ENCODE results near the gene SAXO1. TPM values are rescaled to one million over a fixed set of nuclear protein-coding genes. Genes with fewer than 3 reads are reported as not detected.

The SAXO1 gene
- total RNA-seq, 1 experiment from 2014 or later, result not detected

- ATAC-seq (no peak), DNase-seq (no peak)
- no peak overlapping the region for H3K9ac ChIP-seq (ENCODE audit: low read length)
- no peaks in the 10 kb centered on the region for H3K79me2 ChIP-seq (ENCODE audit: low read length)
- intact Hi-C loops (cut with micrococcal nuclease), result no loop called here
- H3K9me3 ChIP-seq (ENCODE audit: low read length), result no peaks in the 10 kb centered on the region
- H4K20me1 ChIP-seq (ENCODE audit: low read length), result no peaks in the 10 kb centered on the region
- no peak overlapping the region for H3K27ac ChIP-seq (ENCODE audit: low read length)
- H3K4me1 ChIP-seq (ENCODE audit: insufficient read depth, low read length), result no peaks in the 10 kb centered on the region
- no peaks in the 10 kb centered on the region for H3K27me3 ChIP-seq (ENCODE audit: low read length)
- no TSS peak for BruUV-seq (replicated peaks)
- H3F3A ChIP-seq (ENCODE audit: low read length, unreplicated experiment), result no peaks in the 10 kb centered on the region
- TF ChIP-seq EZH2phosphoT487 (IDR thresholded peaks at IDR 0.05; ENCODE audit: borderline replicate concordance, low read length) (no peak), CTCF (conservative IDR thresholded peaks at IDR 0.05; ENCODE audit: low read depth, low read length) (no peak)
- no peak overlapping the region for H3K4me2 ChIP-seq (ENCODE audit: low read length)
- no peaks in the 10 kb centered on the region for H3K9me2 ChIP-seq (replicated peaks; ENCODE audit: low read length)
- no peak overlapping the region for H2AFZ ChIP-seq (ENCODE audit: low read length)
- ChIA-PET POLR2A (ENCODE audit: unreplicated experiment) (no interaction called here), CTCF (no interaction called here)
- H3K4me3 ChIP-seq (ENCODE audit: low read length), result no peak overlapping the region
- H3K36me3 ChIP-seq (ENCODE audit: low read depth, low read length), result no peaks in the 10 kb centered on the region
Observed at GRCh38 chr9:18947892-18948339, 85.1 kb downstream of the SAXO1 start.

DNA sequence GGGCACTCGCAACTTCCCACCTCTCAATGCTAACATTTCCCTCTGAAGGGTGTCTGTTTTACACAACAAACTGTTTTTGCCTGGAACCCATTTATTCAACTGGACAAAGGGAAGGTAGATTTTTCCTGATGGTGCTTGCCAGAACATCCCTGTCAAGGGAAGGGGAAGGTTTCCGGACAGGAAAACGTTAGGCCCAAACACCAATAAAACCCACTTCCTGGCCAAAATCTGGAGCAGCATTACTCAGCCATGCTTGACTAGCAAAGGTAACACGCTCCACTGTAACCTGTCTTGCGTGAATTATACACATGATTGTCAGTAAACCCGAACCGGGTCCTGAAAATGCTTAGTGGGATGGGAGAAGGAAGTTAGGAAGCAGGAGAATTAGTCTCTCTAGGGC, 90.2 kb downstream of the SAXO1 start:
- POLR2A ChIA-PET (ENCODE audit: unreplicated experiment), result no interaction called here
- Histone ChIP-seq H4K20me1 (ENCODE audit: low read length) (no peaks in the 10 kb centered on the region), H3K9me2 (replicated peaks; ENCODE audit: low read length) (no peaks in the 10 kb centered on the region), H3K4me2 (ENCODE audit: low read length) (no peak overlapping the region), H3K27ac (ENCODE audit: low read length) (no peak overlapping the region), H3K79me2 (ENCODE audit: low read length) (no peaks in the 10 kb centered on the region), H3K9me3 (ENCODE audit: low read length) (no peaks in the 10 kb centered on the region), H3K4me1 (ENCODE audit: insufficient read depth, low read length) (no peaks in the 10 kb centered on the region), H2AFZ (ENCODE audit: low read length) (no peak overlapping the region), H3K9ac (ENCODE audit: low read length) (no peak overlapping the region), H3K36me3 (ENCODE audit: low read depth, low read length) (no peaks in the 10 kb centered on the region), H3F3A (ENCODE audit: low read length, unreplicated experiment) (no peaks in the 10 kb centered on the region), H3K4me3 (ENCODE audit: low read length) (no peak overlapping the region), H3K27me3 (ENCODE audit: low read length) (no peaks in the 10 kb centered on the region)
- no TSS peak for BruUV-seq (replicated peaks)
- ATAC-seq (no peak), DNase-seq (no peak)
- TF ChIP-seq CTCF (conservative IDR thresholded peaks at IDR 0.05; ENCODE audit: low read depth, low read length) (no peak), EZH2phosphoT487 (IDR thresholded peaks at IDR 0.05; ENCODE audit: borderline replicate concordance, low read length) (no peak), EZH2 (IDR thresholded peaks at IDR 0.05; ENCODE audit: low read length, unreplicated experiment) (no peak)
- CTCF ChIA-PET, result no interaction called here
- intact Hi-C loops (cut with micrococcal nuclease), result no loop called here

DNA sequence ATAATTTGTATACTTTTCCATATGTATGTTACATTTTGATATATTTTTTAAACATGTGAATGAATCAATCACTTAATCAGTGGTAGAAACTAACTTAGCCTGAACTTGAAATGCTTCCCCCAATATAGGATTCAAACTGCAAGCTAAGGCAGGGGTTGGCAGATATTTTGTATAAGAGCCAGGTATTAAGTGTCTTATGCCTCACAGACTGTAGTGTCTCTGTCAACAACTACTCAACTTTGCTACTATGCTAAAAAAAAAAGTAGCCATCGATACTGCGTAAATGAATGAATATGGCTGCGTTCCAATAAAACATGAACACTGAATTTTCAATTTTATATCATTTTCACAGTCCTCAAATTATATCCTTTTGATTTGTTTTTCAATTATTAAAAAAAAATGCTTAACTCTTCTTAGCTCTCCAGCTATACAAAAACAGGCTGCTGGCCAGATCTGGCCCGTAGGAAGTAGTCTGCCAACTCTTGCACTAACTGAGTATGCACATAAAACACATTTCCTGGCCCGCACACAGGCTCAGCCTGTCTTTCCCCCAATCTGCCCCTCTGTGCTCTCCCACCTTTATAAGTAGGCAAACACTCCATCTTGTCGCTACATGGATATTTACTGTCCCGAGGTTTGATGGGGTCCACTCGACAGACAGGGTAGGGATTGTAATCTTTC, 91.8 kb downstream of the SAXO1 start:
- CTCF ChIA-PET, result no interaction called here
- no peaks in the 10 kb centered on the region for H3K4me1 ChIP-seq (ENCODE audit: insufficient read depth, low read length)
- H3F3A ChIP-seq (ENCODE audit: low read length, unreplicated experiment), result no peaks in the 10 kb centered on the region
- no peaks in the 10 kb centered on the region for H3K9me3 ChIP-seq (ENCODE audit: low read length)
- no peak overlapping the region for H3K27ac ChIP-seq (ENCODE audit: low read length)
- no TSS peak for BruUV-seq (replicated peaks)
- H3K9me2 ChIP-seq (replicated peaks; ENCODE audit: low read length), result no peaks in the 10 kb centered on the region
- TF ChIP-seq EZH2 (IDR thresholded peaks at IDR 0.05; ENCODE audit: low read length, unreplicated experiment), result no peak
- TF ChIP-seq EZH2phosphoT487 (IDR thresholded peaks at IDR 0.05; ENCODE audit: borderline replicate concordance, low read length), result no peak
- no peak for TF ChIP-seq CTCF (conservative IDR thresholded peaks at IDR 0.05; ENCODE audit: low read depth, low read length)
- H3K4me3 ChIP-seq (ENCODE audit: low read length), result no peak overlapping the region
- no peak for ATAC-seq
- no peak overlapping the region for H2AFZ ChIP-seq (ENCODE audit: low read length)
- no peaks in the 10 kb centered on the region for H3K79me2 ChIP-seq (ENCODE audit: low read length)
- H4K20me1 ChIP-seq (ENCODE audit: low read length), result no peaks in the 10 kb centered on the region
- H3K36me3 ChIP-seq (ENCODE audit: low read depth, low read length), result no peaks in the 10 kb centered on the region
- intact Hi-C loops (cut with micrococcal nuclease), result no loop called here
- DNase-seq, result no peak
- H3K4me2 ChIP-seq (ENCODE audit: low read length), result no peak overlapping the region
- H3K9ac ChIP-seq (ENCODE audit: low read length), result no peak overlapping the region
- H3K27me3 ChIP-seq (ENCODE audit: low read length), result 0 out of 2 replicates have a peak, but pooled peaks cover 3% of the 10 kb centered on the region
- POLR2A ChIA-PET (ENCODE audit: unreplicated experiment), result no interaction called here
